Measurements from ENCODE around the gene CYB5R2.

- TF ChIP-seq CTCF (IDR thresholded peaks at IDR 0.05): no peak
- no peak for TF ChIP-seq POLR2AphosphoS5 (IDR thresholded peaks at IDR 0.05)
- TF ChIP-seq POLR2A (IDR thresholded peaks at IDR 0.05): no peak
Observed at GRCh38 chr11:7696424-7696823, 23.1 kb upstream of the CYB5R2 start.

Data from prostate gland (tissue), 2 donors.